K562 (cell line): ENCODE measurements around the gene RPN1. TPM values are rescaled to one million over a fixed set of nuclear protein-coding genes. Genes with fewer than 3 reads are reported as not detected.
A peak's percentile ranks its signal among the peaks of the same experiment; 100 is the strongest.

ENCODE experiments used
- AFF4 ChIP-seq: sonication (generic); formaldehyde crosslinking; IDR thresholded peaks from 2 replicates; pipeline ENCODE4 v1.8.0; 2023; ENCODE audit warnings: mild to moderate bottlenecking, missing genetic modification reagents
- ATF2 ChIP-seq: sonication (generic); formaldehyde crosslinking; IDR thresholded peaks from 2 replicates; pipeline ENCODE4 v1.8.1; 2022; ENCODE audit warnings: missing genetic modification reagents
- BRCA1 ChIP-seq, 2 experiments: fragments of 450-650 bp in 1 of 2; sonication (generic) in 1 of 2; formaldehyde crosslinking in 1 of 2; IDR thresholded peaks; 2 replicates each; pipeline versions ENCODE4 v1.5.0 to v1.6.1; 2017 to 2020; ENCODE audit warnings: mild to moderate bottlenecking in 1 of 2, missing genetic modification reagents in 1 of 2
- BRD4 ChIP-seq: fragments of 200-600 bp; sonication (generic); IDR thresholded peaks from 2 replicates; pipeline ENCODE4 v1.6.1; 2017; ENCODE audit warnings: inconsistent platforms
- ETV5 ChIP-seq: sonication (generic); formaldehyde crosslinking; IDR thresholded peaks from 2 replicates; pipeline ENCODE4 v1.4.0; 2020; ENCODE audit warnings: low read depth, mild to moderate bottlenecking, missing genetic modification reagents
- MAZ ChIP-seq, 2 experiments: fragments of 450-650 bp in 1 of 2; sonication (generic) in 1 of 2; formaldehyde crosslinking; IDR thresholded peaks in 1 of 2; conservative IDR thresholded peaks in 1 of 2; 2 replicates each; pipeline versions ENCODE4 v1.4.0 to v1.5.0; 2020; ENCODE audit warnings: mild to moderate bottlenecking in 1 of 2, missing genetic modification reagents in 1 of 2
- MBD2 ChIP-seq: sonication (generic); IDR thresholded peaks from 2 replicates; pipeline ENCODE4 v1.6.1; 2016; ENCODE audit warnings: low read depth, borderline replicate concordance
- NFIC ChIP-seq: fragments of 450-650 bp; IDR thresholded peaks from 2 replicates; pipeline ENCODE4 v1.6.1; 2017; ENCODE audit warnings: mild to moderate bottlenecking, inconsistent platforms
- NKRF ChIP-seq: fragments of 450-650 bp; IDR thresholded peaks from 2 replicates; pipeline ENCODE4 v1.6.1; 2016; ENCODE audit warnings: borderline replicate concordance
- SNIP1 ChIP-seq: fragments of 450-650 bp; IDR thresholded peaks from 2 replicates; pipeline ENCODE4 v1.7.1; 2017; ENCODE audit warnings: low read depth, mild to moderate bottlenecking
- SRSF9 ChIP-seq: fragments of 200-400 bp; formaldehyde crosslinking; IDR thresholded peaks from 2 replicates; pipeline ENCODE4 v1.6.1; 2017; ENCODE audit warnings: low read depth, low read length, borderline replicate concordance
- YY1 ChIP-seq, 3 experiments: IDR thresholded peaks; 2 replicates each; pipeline ENCODE4 v1.6.1; 2011; ENCODE audit warnings: low read length in 2 of 3, mild to moderate bottlenecking in 2 of 3, moderate library complexity in 2 of 3, borderline replicate concordance in 1 of 3, control low read depth in 1 of 3, low read depth in 1 of 3; ENCODE audit not compliant: insufficient read depth in 3 of 3, insufficient replicate concordance in 2 of 3, control insufficient read depth in 1 of 3, insufficient read length in 1 of 3; ENCODE audit errors: extremely low read depth in 1 of 3
- ZBTB17 ChIP-seq: fragments of 450-650 bp; formaldehyde crosslinking; IDR thresholded peaks from 2 replicates; pipeline ENCODE4 v1.4.0; 2020; ENCODE audit warnings: mild to moderate bottlenecking
- ZNF174 ChIP-seq: fragments of 250-450 bp; sonication (Bioruptor Pico); IDR thresholded peaks from 2 replicates; pipeline ENCODE4 v1.4.0; 2020; ENCODE audit warnings: mild to moderate bottlenecking
- polyA plus RNA-seq, 8 experiments: library from polyadenylated mRNA; depleted of rRNA in 4 of 8; stranded (reverse) in 5 of 8; unstranded in 3 of 8; fragments of >200 nt; fragmentation: Nextera tagmentation in 2 of 8; fragmentation: Illumina TruSeq in 1 of 8; extraction: Ambion mirVana in 2 of 8; extraction: Trizol in 1 of 8; gene quantifications; 2 replicates each; pipeline versions ENCODE4 v1.2.1 to v1.2.3, GENCODE V29; 2011 to 2014; ENCODE audit warnings: inconsistent platforms in 1 of 8, missing spikeins in 1 of 8
- total RNA-seq, 7 experiments: library from RNA; depleted of rRNA in 6 of 7; stranded (reverse); fragments of >200 nt in 6 of 7; fragmentation: Illumina TruSeq in 2 of 7; extraction: Trizol in 2 of 7; gene quantifications; 2 replicates each; pipeline versions ENCODE4 v1.2.1 to v1.2.3, GENCODE V29; 2011 to 2021; ENCODE audit warnings: low replicate concordance in 1 of 7
- TF ChIP-seq, protein P1 (sequence below): fragments of 200-400 bp; formaldehyde crosslinking; IDR thresholded peaks from 2 replicates; pipeline ENCODE4 v1.6.1; 2017; ENCODE audit warnings: mild to moderate bottlenecking, low read depth, low read length, moderate library complexity

RPN1 gene
- total and polyA plus RNA-seq, 9 of the 15 experiments (the other 6 are each of a cell fraction or from before 2014, with no cell fraction given), result 39.5 to 300 (median 148) TPM

DNA sequence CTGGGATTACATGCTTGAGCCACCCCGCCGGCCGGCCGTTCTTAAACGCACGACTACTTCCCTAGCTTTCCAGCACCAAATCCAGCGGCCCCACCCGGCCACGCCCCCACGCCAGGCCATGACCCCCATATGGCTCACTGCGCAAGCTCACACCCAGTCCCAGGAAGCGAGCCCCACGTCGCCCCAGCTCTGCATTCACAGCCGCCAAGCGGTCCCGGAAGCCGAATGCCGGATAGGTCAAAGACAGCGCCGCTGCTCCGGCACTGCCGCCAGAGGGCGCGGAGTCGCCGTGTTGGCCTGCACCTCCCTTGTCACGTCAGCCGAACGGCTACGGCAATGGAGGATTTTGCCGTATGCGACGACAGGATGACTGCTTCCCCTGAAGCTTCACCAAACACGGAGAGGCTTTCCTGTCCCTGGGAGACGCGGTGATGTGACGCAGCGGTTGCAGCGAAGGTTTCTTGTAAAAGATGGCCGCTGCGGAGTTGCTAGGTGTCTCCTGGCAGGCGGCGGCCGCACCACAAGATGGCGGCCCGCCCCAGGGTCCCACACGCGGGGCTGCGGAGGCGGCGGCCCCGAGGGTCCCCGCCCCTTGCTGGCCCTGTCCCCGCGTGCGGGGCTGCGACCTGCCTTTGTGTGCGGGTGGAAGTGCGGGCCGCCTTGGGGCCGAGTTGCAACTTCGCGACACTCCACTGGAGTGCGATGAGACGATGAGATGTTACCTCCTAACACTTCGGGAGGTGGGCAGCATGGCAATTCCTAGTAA is 30.2 kb upstream of the RPN1 start (continued):
- TF ChIP-seq NFIC (no peak; the same call in 1 of the 2 replicates), YY1 (IDR thresholded peaks at IDR 0.05; ENCODE audit: borderline replicate concordance in 1 of 3, control insufficient read depth in 1 of 3, extremely low read depth in 1 of 3, insufficient read depth in 3 of 3, insufficient read length in 1 of 3, insufficient replicate concordance in 2 of 3, low read depth in 1 of 3, low read length in 2 of 3) (peak; percentile 90 to 97 (median 96)), SRSF9 (no peak), ZNF174 (CRISPR knock-in tag) (no peak), MBD2 (0 out of 2 replicates have a peak, but pooled peaks have one; percentile 40), NKRF (no peak; the same call in 1 of the 2 replicates), MAZ (CRISPR knock-in tag; conservative IDR thresholded peaks at IDR 0.05 in 1 of 2, IDR thresholded peaks at IDR 0.05 in 1 of 2) (peak; percentile 64 to 68; a peak in 3 of 4 replicates), BRCA1 (IDR thresholded peaks at IDR 0.05) (no peak), BRCA1 (CRISPR knock-in tag; IDR thresholded peaks at IDR 0.05) (no peak), ATF2 (CRISPR knock-in tag) (no peak), BRD4 (peak; percentile 83), SNIP1 (no peak), ETV5 (peak; percentile 79), ZBTB17 (CRISPR knock-in tag) (peak; percentile 54; the same call in 1 of the 2 replicates), AFF4 (CRISPR knock-in tag) (peak; percentile 66; the same call in 1 of the 2 replicates)
- TF ChIP-seq, protein P1, sequence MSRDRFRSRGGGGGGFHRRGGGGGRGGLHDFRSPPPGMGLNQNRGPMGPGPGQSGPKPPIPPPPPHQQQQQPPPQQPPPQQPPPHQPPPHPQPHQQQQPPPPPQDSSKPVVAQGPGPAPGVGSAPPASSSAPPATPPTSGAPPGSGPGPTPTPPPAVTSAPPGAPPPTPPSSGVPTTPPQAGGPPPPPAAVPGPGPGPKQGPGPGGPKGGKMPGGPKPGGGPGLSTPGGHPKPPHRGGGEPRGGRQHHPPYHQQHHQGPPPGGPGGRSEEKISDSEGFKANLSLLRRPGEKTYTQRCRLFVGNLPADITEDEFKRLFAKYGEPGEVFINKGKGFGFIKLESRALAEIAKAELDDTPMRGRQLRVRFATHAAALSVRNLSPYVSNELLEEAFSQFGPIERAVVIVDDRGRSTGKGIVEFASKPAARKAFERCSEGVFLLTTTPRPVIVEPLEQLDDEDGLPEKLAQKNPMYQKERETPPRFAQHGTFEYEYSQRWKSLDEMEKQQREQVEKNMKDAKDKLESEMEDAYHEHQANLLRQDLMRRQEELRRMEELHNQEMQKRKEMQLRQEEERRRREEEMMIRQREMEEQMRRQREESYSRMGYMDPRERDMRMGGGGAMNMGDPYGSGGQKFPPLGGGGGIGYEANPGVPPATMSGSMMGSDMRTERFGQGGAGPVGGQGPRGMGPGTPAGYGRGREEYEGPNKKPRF, result no peak
